ENCODE measurements around the gene ATP9A. TPM values are rescaled to one million over a fixed set of nuclear protein-coding genes. Genes with fewer than 3 reads are reported as not detected.
"Not testable (repeated sequence)": the region's sequence is repeated elsewhere in the genome, so short reads cannot be mapped to it uniquely, and the experiment has no call there.

The ATP9A gene
- polyA plus RNA-seq, 1 donor (not counting 4 experiments of a cell fraction or from before 2014, with no cell fraction given) = 5.8 TPM

- peak overlapping the region; percentile 60 for H3K27ac ChIP-seq (ENCODE audit: control insufficient read depth, insufficient read depth, low read length)
- peak overlapping the region; percentile 93 for H3K4me2 ChIP-seq (ENCODE audit: control insufficient read depth, extremely low read depth, insufficient read depth, low read depth, low read length)
- no peaks in the 10 kb centered on the region for H4K20me1 ChIP-seq (ENCODE audit: control insufficient read depth, extremely low read depth, insufficient read depth, low read length)
- no peaks in the 10 kb centered on the region for H3K9me1 ChIP-seq (ENCODE audit: control insufficient read depth, extremely low read depth, insufficient read depth, low read length)
- TF ChIP-seq EZH2 (IDR thresholded peaks at IDR 0.05; ENCODE audit: low read length) = no peak
- peak in 2 of 3 experiments; percentile 12 to 52 for TF ChIP-seq CTCF (optimal IDR thresholded peaks at IDR 0.05 in 1 of 3, IDR thresholded peaks at IDR 0.05 in 1 of 3, conservative IDR thresholded peaks at IDR 0.05 in 1 of 3; ENCODE audit: extremely low read depth in 1 of 3, insufficient read depth in 2 of 3, low read length in 3 of 3)
- H3K36me3 ChIP-seq (ENCODE audit: control insufficient read depth in 2 of 2, extremely low read depth in 1 of 2, insufficient read depth in 2 of 2, low read length in 2 of 2) = no peaks in the 10 kb centered on the region
- H3K9me3 ChIP-seq (ENCODE audit: control insufficient read depth, low read depth, low read length) = no peaks in the 10 kb centered on the region
- H2AFZ ChIP-seq (ENCODE audit: control insufficient read depth, low read length) = peak overlapping the region; percentile 83
- H3K27me3 ChIP-seq (ENCODE audit: control insufficient read depth, extremely low read depth, insufficient read depth, low read length) = peaks cover 5% of the 10 kb centered on the region
- peak; percentile 36 for DNase-seq (ENCODE audit: low read depth, low spot score)
- peaks cover 13% of the 10 kb centered on the region for H3K4me1 ChIP-seq (ENCODE audit: control insufficient read depth, extremely low read depth, insufficient read depth, low read length)
- peak overlapping the region; percentile 67 to 74 (median 74) for H3K4me3 ChIP-seq (ENCODE audit: control insufficient read depth in 2 of 3, extremely low read depth in 1 of 3, insufficient read depth in 2 of 3, low read depth in 1 of 3, low read length in 3 of 3)
- peak overlapping the region; percentile 74 for H3K9ac ChIP-seq (ENCODE audit: control insufficient read depth, extremely low read depth, insufficient read depth, low read length)
- dilution Hi-C loops (cut with MboI; ENCODE audit: extremely low pct_ligation_motif_present, low sequenced_read_pairs) = no loop called here
- H3K79me2 ChIP-seq (ENCODE audit: control insufficient read depth, insufficient read depth, low read length) = no peaks in the 10 kb centered on the region
- FAIRE-seq = no peak
Observed at GRCh38 chr20:51766994-51767866, 960 bp downstream of the ATP9A start.

DNA sequence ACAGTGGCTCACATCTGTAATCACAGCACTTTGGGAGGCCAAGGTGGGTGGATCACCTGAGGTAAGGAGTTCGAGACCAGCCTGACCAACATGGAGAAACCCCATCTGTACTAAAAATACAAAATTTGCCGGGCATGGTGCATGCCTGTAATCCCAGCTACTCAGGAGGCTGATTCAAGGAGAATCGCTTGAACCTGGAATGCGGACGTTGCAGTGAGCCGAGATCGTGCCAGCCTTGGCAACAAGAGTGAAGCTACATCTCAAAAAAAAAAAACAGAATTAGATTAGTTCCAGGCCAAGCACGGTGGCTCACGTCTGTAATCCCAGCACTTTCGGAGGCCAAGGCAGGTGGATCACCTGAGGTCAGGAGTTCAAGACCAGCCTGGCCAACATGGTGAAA, 2.8 kb downstream of the ATP9A start:
- H2AFZ ChIP-seq (ENCODE audit: control insufficient read depth, low read length); H3K4me2 ChIP-seq (ENCODE audit: control insufficient read depth, extremely low read depth, insufficient read depth, low read depth, low read length); H3K27ac ChIP-seq (ENCODE audit: control insufficient read depth, insufficient read depth, low read length); H3K4me3 ChIP-seq (ENCODE audit: control insufficient read depth in 2 of 3, extremely low read depth in 1 of 3, insufficient read depth in 2 of 3, low read depth in 1 of 3, low read length in 3 of 3); H3K27me3 ChIP-seq (ENCODE audit: control insufficient read depth, extremely low read depth, insufficient read depth, low read length); dilution Hi-C loops (cut with MboI; ENCODE audit: extremely low pct_ligation_motif_present, low sequenced_read_pairs); H3K9me1 ChIP-seq (ENCODE audit: control insufficient read depth, extremely low read depth, insufficient read depth, low read length); H3K9me3 ChIP-seq (ENCODE audit: control insufficient read depth, low read depth, low read length); FAIRE-seq; DNase-seq (ENCODE audit: low read depth, low spot score); H3K9ac ChIP-seq (ENCODE audit: control insufficient read depth, extremely low read depth, insufficient read depth, low read length); H4K20me1 ChIP-seq (ENCODE audit: control insufficient read depth, extremely low read depth, insufficient read depth, low read length); H3K79me2 ChIP-seq (ENCODE audit: control insufficient read depth, insufficient read depth, low read length); H3K36me3 ChIP-seq (ENCODE audit: control insufficient read depth in 2 of 2, extremely low read depth in 1 of 2, insufficient read depth in 2 of 2, low read length in 2 of 2): not testable (repeated sequence)
- H3K4me1 ChIP-seq (ENCODE audit: control insufficient read depth, extremely low read depth, insufficient read depth, low read length) = peaks cover 13% of the 10 kb centered on the region
